HCT116 (cell line): ENCODE data around the gene ASCL1. TPM values are rescaled to one million over a fixed set of nuclear protein-coding genes. Genes with fewer than 3 reads are reported as not detected.

Experiments used
- ELF1 ChIP-seq: IDR thresholded peaks from 2 replicates; pipeline ENCODE4 v1.6.1; 2012; ENCODE audit warnings: low read depth, borderline replicate concordance
- EZH2 ChIP-seq: fragments of 200-600 bp; sonication (generic); IDR thresholded peaks from 2 replicates; pipeline ENCODE4 v1.6.1; 2017; ENCODE audit warnings: antibody characterized with exemption, mixed run types
- POLR2A ChIP-seq: IDR thresholded peaks from 2 replicates; pipeline ENCODE4 v1.7.0; 2011; ENCODE audit warnings: borderline replicate concordance; ENCODE audit not compliant: insufficient read depth, insufficient read length; ENCODE audit errors: extremely low read depth
- SRF ChIP-seq: IDR thresholded peaks from 2 replicates; pipeline ENCODE4 v1.6.1; 2012; ENCODE audit warnings: low read depth
- TCF7L2 ChIP-seq: IDR thresholded peaks from 2 replicates; pipeline ENCODE4 v1.7.0; 2011; ENCODE audit warnings: borderline replicate concordance, inconsistent platforms; ENCODE audit not compliant: insufficient read depth, insufficient read length; ENCODE audit errors: extremely low read depth
- total RNA-seq: library from RNA; stranded (reverse); gene quantifications from one replicate; pipeline ENCODE4 v1.2.1, GENCODE V29; 2021; ENCODE audit not compliant: unreplicated experiment
- TF ChIP-seq, protein P1 (sequence below), 3 experiments: fragments of 200-600 bp in 1 of 3; sonication (generic) in 1 of 3; IDR thresholded peaks in 2 of 3; conservative IDR thresholded peaks in 1 of 3; 2 replicates each; pipeline ENCODE4 v1.5.1; 2012 to 2017; ENCODE audit warnings: low read depth in 2 of 3, low read length in 2 of 3, antibody characterized with exemption in 1 of 3, borderline replicate concordance in 1 of 3, control low read depth in 1 of 3, mild to moderate bottlenecking in 1 of 3, mixed read lengths in 1 of 3, mixed run types in 1 of 3, moderate library complexity in 1 of 3; ENCODE audit not compliant: insufficient read depth in 1 of 3
- TF ChIP-seq, protein P2 (sequence below): IDR thresholded peaks from 2 replicates; pipeline ENCODE4 v1.6.1; 2012; ENCODE audit warnings: low read depth

Gene ASCL1
- total RNA-seq, 1 experiment from 2014 or later: not detected

DNA sequence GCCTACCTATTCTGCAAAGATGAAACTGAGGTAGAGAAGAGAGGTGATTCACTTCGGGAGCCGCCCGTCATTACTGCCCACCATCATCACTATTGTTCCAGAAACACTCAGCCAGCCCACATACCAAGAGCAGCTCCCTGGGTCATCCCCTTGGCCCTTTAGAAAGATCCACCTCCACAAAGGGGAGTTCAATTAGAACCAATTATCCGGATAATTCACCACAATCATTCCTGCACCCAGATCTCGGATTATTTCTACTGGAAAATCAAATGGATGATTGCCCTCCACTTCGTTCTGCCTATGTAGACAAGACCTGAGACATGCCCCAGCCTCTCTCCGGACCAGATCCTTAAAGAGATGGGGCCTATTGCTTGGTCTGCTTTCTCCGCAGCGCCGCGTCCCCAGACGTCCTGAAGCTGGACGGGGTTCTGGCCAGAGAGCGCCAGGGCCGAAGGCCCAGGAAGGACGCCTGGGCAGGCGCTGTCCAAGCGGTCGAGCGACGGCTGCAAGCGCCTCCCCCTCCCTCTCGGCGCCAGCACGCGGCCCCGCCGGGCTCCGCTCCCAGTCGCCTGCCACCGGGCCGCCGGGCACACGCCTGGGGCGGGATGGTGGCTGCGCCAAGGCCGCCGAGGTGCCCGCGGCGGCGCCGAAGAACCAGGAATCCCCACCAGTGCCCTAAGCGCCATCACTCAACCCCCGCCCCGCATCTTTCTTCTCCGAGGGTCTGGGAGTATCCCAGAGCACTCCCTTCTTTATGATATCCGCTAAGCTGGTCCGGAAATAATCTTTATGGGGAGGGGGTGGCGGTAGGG is 1.3 kb upstream of the ASCL1 start (continued):
- TF ChIP-seq, protein P1, sequence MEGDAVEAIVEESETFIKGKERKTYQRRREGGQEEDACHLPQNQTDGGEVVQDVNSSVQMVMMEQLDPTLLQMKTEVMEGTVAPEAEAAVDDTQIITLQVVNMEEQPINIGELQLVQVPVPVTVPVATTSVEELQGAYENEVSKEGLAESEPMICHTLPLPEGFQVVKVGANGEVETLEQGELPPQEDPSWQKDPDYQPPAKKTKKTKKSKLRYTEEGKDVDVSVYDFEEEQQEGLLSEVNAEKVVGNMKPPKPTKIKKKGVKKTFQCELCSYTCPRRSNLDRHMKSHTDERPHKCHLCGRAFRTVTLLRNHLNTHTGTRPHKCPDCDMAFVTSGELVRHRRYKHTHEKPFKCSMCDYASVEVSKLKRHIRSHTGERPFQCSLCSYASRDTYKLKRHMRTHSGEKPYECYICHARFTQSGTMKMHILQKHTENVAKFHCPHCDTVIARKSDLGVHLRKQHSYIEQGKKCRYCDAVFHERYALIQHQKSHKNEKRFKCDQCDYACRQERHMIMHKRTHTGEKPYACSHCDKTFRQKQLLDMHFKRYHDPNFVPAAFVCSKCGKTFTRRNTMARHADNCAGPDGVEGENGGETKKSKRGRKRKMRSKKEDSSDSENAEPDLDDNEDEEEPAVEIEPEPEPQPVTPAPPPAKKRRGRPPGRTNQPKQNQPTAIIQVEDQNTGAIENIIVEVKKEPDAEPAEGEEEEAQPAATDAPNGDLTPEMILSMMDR (IDR thresholded peaks at IDR 0.05 in 2 of 3, conservative IDR thresholded peaks at IDR 0.05 in 1 of 3; ENCODE audit: borderline replicate concordance in 1 of 3, insufficient read depth in 1 of 3, low read depth in 2 of 3, low read length in 2 of 3): no peak
- no peak for TF ChIP-seq EZH2
- TF ChIP-seq ELF1: no peak
- no peak for TF ChIP-seq SRF
- TF ChIP-seq POLR2A: no peak
- TF ChIP-seq, protein P2, sequence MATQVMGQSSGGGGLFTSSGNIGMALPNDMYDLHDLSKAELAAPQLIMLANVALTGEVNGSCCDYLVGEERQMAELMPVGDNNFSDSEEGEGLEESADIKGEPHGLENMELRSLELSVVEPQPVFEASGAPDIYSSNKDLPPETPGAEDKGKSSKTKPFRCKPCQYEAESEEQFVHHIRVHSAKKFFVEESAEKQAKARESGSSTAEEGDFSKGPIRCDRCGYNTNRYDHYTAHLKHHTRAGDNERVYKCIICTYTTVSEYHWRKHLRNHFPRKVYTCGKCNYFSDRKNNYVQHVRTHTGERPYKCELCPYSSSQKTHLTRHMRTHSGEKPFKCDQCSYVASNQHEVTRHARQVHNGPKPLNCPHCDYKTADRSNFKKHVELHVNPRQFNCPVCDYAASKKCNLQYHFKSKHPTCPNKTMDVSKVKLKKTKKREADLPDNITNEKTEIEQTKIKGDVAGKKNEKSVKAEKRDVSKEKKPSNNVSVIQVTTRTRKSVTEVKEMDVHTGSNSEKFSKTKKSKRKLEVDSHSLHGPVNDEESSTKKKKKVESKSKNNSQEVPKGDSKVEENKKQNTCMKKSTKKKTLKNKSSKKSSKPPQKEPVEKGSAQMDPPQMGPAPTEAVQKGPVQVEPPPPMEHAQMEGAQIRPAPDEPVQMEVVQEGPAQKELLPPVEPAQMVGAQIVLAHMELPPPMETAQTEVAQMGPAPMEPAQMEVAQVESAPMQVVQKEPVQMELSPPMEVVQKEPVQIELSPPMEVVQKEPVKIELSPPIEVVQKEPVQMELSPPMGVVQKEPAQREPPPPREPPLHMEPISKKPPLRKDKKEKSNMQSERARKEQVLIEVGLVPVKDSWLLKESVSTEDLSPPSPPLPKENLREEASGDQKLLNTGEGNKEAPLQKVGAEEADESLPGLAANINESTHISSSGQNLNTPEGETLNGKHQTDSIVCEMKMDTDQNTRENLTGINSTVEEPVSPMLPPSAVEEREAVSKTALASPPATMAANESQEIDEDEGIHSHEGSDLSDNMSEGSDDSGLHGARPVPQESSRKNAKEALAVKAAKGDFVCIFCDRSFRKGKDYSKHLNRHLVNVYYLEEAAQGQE: no peak
- TF ChIP-seq TCF7L2: no peak
